Peyer's patch (tissue), 4 donors: ENCODE results near the gene TBPL2. TPM values are rescaled to one million over a fixed set of nuclear protein-coding genes. Genes with fewer than 3 reads are reported as not detected.
A peak's percentile ranks its signal among the peaks of the same experiment; 100 is the strongest.

Experiments used
- DNase-seq, 3 donors: peaks; one replicate each; pipeline ENCODE4 v3.0.0-alpha.2; 2017 to 2019
- H3K27ac ChIP-seq, 4 donors: fragments of 200-600 bp; sonication (generic); one replicate each; pipeline ENCODE4 v1.5.1; 2016 to 2019
- H3K27me3 ChIP-seq, 2 donors: fragments of 200-600 bp; sonication (generic); one replicate each; pipeline ENCODE4 v1.5.1; 2019
- H3K36me3 ChIP-seq, 3 donors: fragments of 200-600 bp; sonication (generic); one replicate each; pipeline ENCODE4 v1.5.1; 2016 to 2019
- H3K4me1 ChIP-seq, 4 donors: fragments of 200-600 bp; sonication (generic); one replicate each; pipeline ENCODE4 v1.5.1; 2016 to 2019
- H3K4me3 ChIP-seq, 4 donors: fragments of 200-600 bp; sonication (generic); 1 replicate in 3 of 4; 2 replicates in 1 of 4; pipeline ENCODE4 v1.5.1; 2016 to 2019; ENCODE audit warnings: mild to moderate bottlenecking in 1 of 4
- H3K9me3 ChIP-seq, 4 donors: fragments of 200-600 bp; sonication (generic); one replicate each; pipeline ENCODE4 v1.5.1; 2016 to 2019; ENCODE audit warnings: mild to moderate bottlenecking in 1 of 4
- POLR2A ChIP-seq, 2 donors: fragments of 450-650 bp; IDR thresholded peaks; one replicate each; pipeline ENCODE4 v1.5.1; 2017; ENCODE audit warnings: antibody characterized with exemption in 2 of 2, mild to moderate bottlenecking in 2 of 2, moderate library complexity in 2 of 2
- total RNA-seq, 4 donors: library from RNA; depleted of rRNA; stranded (reverse); fragments of >200 nt; gene quantifications; one replicate each; pipeline ENCODE4 v1.1.0, GENCODE V29; 2016
- TF ChIP-seq, protein P1 (sequence below), 6 experiments: fragments of 450-650 bp in 4 of 6; fragments of 200-600 bp in 2 of 6; sonication (generic) in 1 of 6; IDR thresholded peaks; one replicate each; pipeline ENCODE4 v1.5.1; 2017 to 2019; ENCODE audit warnings: antibody characterized with exemption in 6 of 6, mild to moderate bottlenecking in 3 of 6, moderate library complexity in 1 of 6

TBPL2 gene
- total RNA-seq, 4 donors from 2014 or later: not detected

DNA sequence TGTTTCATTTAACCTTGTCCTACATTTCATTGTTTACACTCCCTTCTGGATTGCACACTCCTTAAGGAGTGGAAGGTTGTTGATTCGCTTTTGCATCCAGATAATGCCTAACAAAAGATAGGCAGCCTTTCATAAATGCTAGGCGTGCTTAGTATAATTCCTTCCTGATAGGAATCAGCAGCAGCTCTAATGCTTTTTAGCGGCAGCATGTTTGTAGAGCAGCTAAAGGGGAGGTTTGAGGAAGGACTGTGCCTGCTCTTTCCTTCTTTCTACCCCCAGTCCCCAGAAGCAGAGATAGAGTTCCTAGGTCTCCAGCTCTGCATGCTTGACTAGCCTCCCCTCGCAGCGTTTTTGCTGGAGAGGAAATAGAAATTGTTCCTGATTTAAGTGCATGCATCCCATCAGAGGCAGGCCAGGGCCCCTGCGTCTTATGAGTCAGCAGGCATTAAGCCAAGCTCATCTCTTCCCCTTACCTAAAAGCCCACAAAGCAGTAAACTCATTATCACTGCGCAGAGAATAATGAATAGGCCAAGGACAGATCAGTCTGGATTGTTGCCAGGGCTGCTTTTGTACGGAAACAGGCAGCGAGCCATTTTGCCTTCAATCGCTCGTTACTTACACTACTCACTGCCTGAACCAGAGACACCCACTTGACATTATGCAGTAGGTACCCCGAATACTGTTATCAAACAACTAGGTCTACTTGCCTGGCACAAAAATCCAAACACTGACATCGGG is 14.0 kb upstream of the TBPL2 start:
- H3K27ac ChIP-seq: peak overlapping the region in 2 of 4 donors; percentile 35 to 70
- peaks cover 0 to 28% (median 0%) of the 10 kb centered on the region in 4 donors for H3K4me1 ChIP-seq

DNA sequence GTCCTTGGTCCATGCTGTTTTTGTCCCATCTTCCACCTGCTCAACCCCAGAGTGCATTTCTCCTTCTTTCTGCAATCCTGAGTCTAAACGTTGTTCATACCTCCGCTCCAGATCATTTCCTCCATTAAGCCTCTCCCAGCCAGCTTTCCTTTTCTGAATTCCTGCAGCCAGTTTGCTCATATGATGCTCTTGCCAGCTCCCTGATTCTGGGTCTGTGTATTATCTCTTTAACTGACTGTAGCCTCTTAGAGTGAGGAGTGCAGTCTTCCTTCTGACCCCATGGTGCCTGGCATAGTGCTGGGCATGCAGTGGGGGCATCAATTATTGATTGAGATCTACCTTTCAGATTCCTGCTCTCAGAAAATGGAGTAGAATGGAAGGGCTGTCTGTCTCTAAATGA is 11.5 kb upstream of the TBPL2 start:
- Histone ChIP-seq H3K27me3 (no peaks in the 10 kb centered on the region), H3K27ac (no peak overlapping the region)
- no peak for DNase-seq

More for the DNA sequence above, 14.0 kb upstream of the TBPL2 start:
- Histone ChIP-seq H3K9me3 (no peaks in the 10 kb centered on the region), H3K36me3 (no peaks in the 10 kb centered on the region), H3K4me3 (peak overlapping the region in 1 of 4 donors; percentile 14), H3K27me3 (no peaks in the 10 kb centered on the region)
- no peak for TF ChIP-seq POLR2A (IDR thresholded peaks at IDR 0.05)
- TF ChIP-seq, protein P1, sequence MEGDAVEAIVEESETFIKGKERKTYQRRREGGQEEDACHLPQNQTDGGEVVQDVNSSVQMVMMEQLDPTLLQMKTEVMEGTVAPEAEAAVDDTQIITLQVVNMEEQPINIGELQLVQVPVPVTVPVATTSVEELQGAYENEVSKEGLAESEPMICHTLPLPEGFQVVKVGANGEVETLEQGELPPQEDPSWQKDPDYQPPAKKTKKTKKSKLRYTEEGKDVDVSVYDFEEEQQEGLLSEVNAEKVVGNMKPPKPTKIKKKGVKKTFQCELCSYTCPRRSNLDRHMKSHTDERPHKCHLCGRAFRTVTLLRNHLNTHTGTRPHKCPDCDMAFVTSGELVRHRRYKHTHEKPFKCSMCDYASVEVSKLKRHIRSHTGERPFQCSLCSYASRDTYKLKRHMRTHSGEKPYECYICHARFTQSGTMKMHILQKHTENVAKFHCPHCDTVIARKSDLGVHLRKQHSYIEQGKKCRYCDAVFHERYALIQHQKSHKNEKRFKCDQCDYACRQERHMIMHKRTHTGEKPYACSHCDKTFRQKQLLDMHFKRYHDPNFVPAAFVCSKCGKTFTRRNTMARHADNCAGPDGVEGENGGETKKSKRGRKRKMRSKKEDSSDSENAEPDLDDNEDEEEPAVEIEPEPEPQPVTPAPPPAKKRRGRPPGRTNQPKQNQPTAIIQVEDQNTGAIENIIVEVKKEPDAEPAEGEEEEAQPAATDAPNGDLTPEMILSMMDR (IDR thresholded peaks at IDR 0.05): no peak
- DNase-seq: peak in 2 of 3 donors; percentile 57 to 68

DNA sequence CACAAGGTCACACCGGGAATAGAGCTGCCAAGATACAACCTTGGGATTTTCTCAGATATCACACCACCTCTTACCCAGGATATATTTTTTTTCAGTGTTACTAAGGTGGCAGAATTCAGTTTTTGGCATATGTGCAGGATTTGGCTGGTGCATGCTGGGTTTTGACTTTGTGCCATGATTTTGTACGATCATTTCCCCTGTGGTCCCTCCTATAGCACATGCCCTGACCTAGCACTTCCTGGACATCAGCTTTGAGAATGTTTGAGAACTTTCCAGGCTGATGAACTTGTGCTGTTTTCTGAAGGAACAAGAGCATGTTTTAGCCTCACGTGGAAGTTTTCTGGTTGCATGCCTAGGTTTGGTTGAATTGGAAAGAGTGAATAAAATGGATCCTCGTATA is 11.0 kb upstream of the TBPL2 start:
- DNase-seq: no peak
- Histone ChIP-seq H3K9me3 (no peaks in the 10 kb centered on the region), H3K4me3 (no peak overlapping the region), H3K27ac (no peak overlapping the region), H3K36me3 (no peaks in the 10 kb centered on the region), H3K4me1 (peaks cover 0 to 35% (median 0%) of the 10 kb centered on the region in 4 donors), H3K27me3 (no peaks in the 10 kb centered on the region)
- TF ChIP-seq, protein P1 (IDR thresholded peaks at IDR 0.05): no peak
- TF ChIP-seq POLR2A (IDR thresholded peaks at IDR 0.05): no peak

More for the DNA sequence above, 11.5 kb upstream of the TBPL2 start:
- peaks cover 0 to 35% (median 0%) of the 10 kb centered on the region in 4 donors for H3K4me1 ChIP-seq
- H3K9me3 ChIP-seq: no peaks in the 10 kb centered on the region
- H3K4me3 ChIP-seq: no peak overlapping the region
- H3K36me3 ChIP-seq: no peaks in the 10 kb centered on the region
- TF ChIP-seq, protein P1 (IDR thresholded peaks at IDR 0.05): no peak
- no peak for TF ChIP-seq POLR2A (IDR thresholded peaks at IDR 0.05)

DNA sequence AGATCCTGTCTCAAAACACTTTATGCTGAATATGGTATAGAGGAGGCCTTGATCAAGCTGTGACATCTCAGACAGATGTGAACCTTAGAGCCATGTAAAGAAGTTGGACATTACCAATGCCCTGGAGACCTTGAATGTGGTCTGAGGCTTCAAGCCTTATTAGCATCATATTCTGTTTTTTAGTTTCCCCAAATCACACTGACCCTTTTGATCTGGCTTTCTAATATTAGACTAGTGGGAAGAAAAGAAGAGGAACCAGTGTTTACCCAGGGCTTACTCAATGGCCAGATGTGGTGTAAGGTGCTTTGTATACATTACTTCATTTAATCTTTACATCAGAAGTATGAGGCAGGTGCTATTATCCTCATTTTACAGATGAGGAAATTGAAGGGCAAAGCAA is 10.6 kb upstream of the TBPL2 start:
- H3K9me3 ChIP-seq: no peaks in the 10 kb centered on the region
- no peaks in the 10 kb centered on the region for H3K27me3 ChIP-seq
- peaks cover 0 to 35% (median 0%) of the 10 kb centered on the region in 4 donors for H3K4me1 ChIP-seq
- TF ChIP-seq, protein P1 (IDR thresholded peaks at IDR 0.05): no peak
- no peak for TF ChIP-seq POLR2A (IDR thresholded peaks at IDR 0.05)
- no peaks in the 10 kb centered on the region for H3K36me3 ChIP-seq
- DNase-seq: no peak
- no peak overlapping the region for H3K4me3 ChIP-seq
- H3K27ac ChIP-seq: no peak overlapping the region

DNA sequence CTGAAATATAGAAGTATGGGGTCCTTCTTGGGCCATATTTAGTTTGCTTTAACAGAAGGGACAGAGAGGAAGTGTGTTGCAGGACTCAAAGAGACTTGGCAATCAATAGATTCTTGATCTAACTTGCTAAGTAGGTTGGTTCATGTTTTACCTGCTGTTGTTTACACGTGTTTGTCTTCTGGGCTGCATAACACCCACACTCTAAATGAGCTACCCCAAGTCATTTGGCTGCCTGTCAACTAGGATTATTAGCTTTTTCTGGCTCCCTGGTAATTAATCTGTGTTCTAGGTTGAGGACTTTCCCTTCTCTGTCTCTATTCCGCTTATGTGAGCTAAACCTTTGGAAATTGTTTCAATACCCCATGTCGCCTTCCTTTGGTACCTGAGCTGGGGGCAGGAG is 10.1 kb upstream of the TBPL2 start:
- Histone ChIP-seq H3K36me3 (no peaks in the 10 kb centered on the region), H3K9me3 (no peaks in the 10 kb centered on the region), H3K27ac (no peak overlapping the region), H3K27me3 (no peaks in the 10 kb centered on the region), H3K4me1 (peaks cover 0 to 35% (median 0%) of the 10 kb centered on the region in 4 donors), H3K4me3 (no peak overlapping the region)
- DNase-seq: no peak
- TF ChIP-seq, protein P1 (IDR thresholded peaks at IDR 0.05): no peak
